Panc1 (cell line): ENCODE measurements around the gene ADCYAP1R1. TPM values are rescaled to one million over a fixed set of nuclear protein-coding genes. Genes with fewer than 3 reads are reported as not detected.

Experiments used
- ATAC-seq: fragments of 200-7000 bp; cut with Tn5 transposase; 2 replicates; pipeline ENCODE4 v1.9.1; 2020; ENCODE audit warnings: mild to moderate bottlenecking, moderate library complexity
- Bru-seq: library from RNA; stranded (reverse); fragments of 400-500 nt; gene quantifications from one replicate; lab custom pipeline; 2021; lab: Mats Ljungman, UMichigan
- BruChase-seq, 2 experiments: library from RNA; stranded (reverse); fragments of 400-500 nt; gene quantifications; one replicate each; lab custom pipeline; 2021; lab: Mats Ljungman, UMichigan
- BruUV-seq: library from RNA; stranded (reverse); fragments of 400-500 nt; replicated peaks from 2 replicates; lab custom pipeline; 2021; lab: Mats Ljungman, UMichigan
- CTCF ChIA-PET: fragments of 300-600 bp; sonication (Branson Sonifier 250); formaldehyde crosslinking; loops from one replicate; lab custom pipeline; 2022; ENCODE audit warnings: antibody characterized with exemption; lab: Charles Lee
- POLR2A ChIA-PET: fragments of 300-600 bp; sonication (Branson Sonifier 250); formaldehyde crosslinking; loops from one replicate; lab custom pipeline; 2022; ENCODE audit warnings: antibody characterized with exemption; lab: Charles Lee
- DNase-seq: peaks from one replicate; pipeline ENCODE4 v3.0.0-alpha.2; 2010; ENCODE audit warnings: low read depth, low spot score
- H3K27ac ChIP-seq: 2 replicates; pipeline ENCODE4 v1.5.1; 2011; ENCODE audit warnings: mild to moderate bottlenecking, low read length, inconsistent platforms
- H3K27me3 ChIP-seq: fragments of 200-500 bp; sonication (Bioruptor generic); 2 replicates; pipeline ENCODE4 v1.6.0; 2014; ENCODE audit warnings: low read length, inconsistent platforms; ENCODE audit not compliant: control insufficient read depth, insufficient read depth
- H3K36me3 ChIP-seq: fragments of 200-500 bp; sonication (Bioruptor generic); 2 replicates; pipeline ENCODE4 v1.5.1; 2014; ENCODE audit warnings: inconsistent platforms, mild to moderate bottlenecking, low read length, moderate library complexity; ENCODE audit not compliant: control insufficient read depth, insufficient read depth
- H3K4me1 ChIP-seq: 2 replicates; pipeline ENCODE4 v1.5.1; 2011; ENCODE audit warnings: inconsistent platforms, mild to moderate bottlenecking, low read length, moderate library complexity; ENCODE audit not compliant: control insufficient read depth, insufficient read depth
- H3K4me3 ChIP-seq, 2 experiments: 2 replicates each; pipeline ENCODE4 v1.5.1; 2011 to 2012; ENCODE audit warnings: low read depth in 2 of 2, low read length in 2 of 2, mild to moderate bottlenecking in 2 of 2, inconsistent platforms in 1 of 2, moderate library complexity in 1 of 2
- H3K9me3 ChIP-seq: fragments of 200-500 bp; sonication (Bioruptor generic); 2 replicates; pipeline ENCODE4 v1.5.1; 2014; ENCODE audit warnings: low read depth, mild to moderate bottlenecking, inconsistent platforms, low read length, moderate library complexity; ENCODE audit not compliant: control insufficient read depth, insufficient read depth
- POLR2AphosphoS5 ChIP-seq: IDR thresholded peaks from 2 replicates; pipeline ENCODE4 v1.6.1; 2012; ENCODE audit warnings: mild to moderate bottlenecking, low read depth, low read length, moderate library complexity
- SIN3A ChIP-seq: IDR thresholded peaks from 2 replicates; pipeline ENCODE4 v1.6.1; 2012; ENCODE audit warnings: low read depth, mild to moderate bottlenecking, low read length, moderate library complexity, borderline replicate concordance; ENCODE audit not compliant: insufficient read depth
- TCF7L2 ChIP-seq: IDR thresholded peaks from 2 replicates; pipeline ENCODE4 v1.6.1; 2011; ENCODE audit warnings: mild to moderate bottlenecking, low read depth, low read length, inconsistent platforms
- in situ Hi-C: cut with HindIII; loops from 2 replicates; pipeline ENCODE4 v1.10.0; 2016; ENCODE audit warnings: low sequenced_read_pairs, low pct_unique_long_range_greater_than_20kb
- intact Hi-C: fragments of 100-400 bp; cut with micrococcal nuclease; formaldehyde crosslinking; loops from one replicate; pipeline ENCODE4 v1.10.0; 2022; ENCODE audit not compliant: unreplicated experiment
- long read RNA-seq: library from polyadenylated mRNA; unstranded; transcript quantifications from one replicate; pipeline ENCODE4 v2.0.0, GENCODE V29; 2021; ENCODE audit not compliant: unreplicated experiment
- polyA plus RNA-seq: library from polyadenylated mRNA; unstranded; fragments of >200 nt; gene quantifications from one replicate; pipeline ENCODE4 v1.2.1, GENCODE V29; 2012; ENCODE audit warnings: missing spikeins; ENCODE audit not compliant: insufficient read length
- total RNA-seq: library from RNA; stranded (reverse); gene quantifications from one replicate; pipeline ENCODE4 v1.2.1, GENCODE V29; 2021; ENCODE audit not compliant: unreplicated experiment
- TF ChIP-seq, protein P1 (sequence below), 2 experiments: IDR thresholded peaks; 2 replicates each; pipeline ENCODE4 v1.6.1; 2011 to 2012; ENCODE audit warnings: low read depth in 2 of 2, control low read depth in 1 of 2, low read length in 1 of 2, mild to moderate bottlenecking in 1 of 2, moderate library complexity in 1 of 2; ENCODE audit not compliant: insufficient read depth in 1 of 2
- TF ChIP-seq, protein P2 (sequence below): fragments of 450-650 bp; IDR thresholded peaks from 2 replicates; pipeline ENCODE4 v1.5.1; 2017; ENCODE audit warnings: mild to moderate bottlenecking

Gene ADCYAP1R1
- total RNA-seq (not detected), Bru-seq, nascent RNA (not detected), BruChase-seq, experiment 1, labeled RNA remaining after a 2-hour chase (not detected), BruChase-seq, experiment 2, labeled RNA remaining after a 6-hour chase (not detected)
- polyA plus RNA-seq: not detected
- long read RNA-seq: 0 reads

DNA sequence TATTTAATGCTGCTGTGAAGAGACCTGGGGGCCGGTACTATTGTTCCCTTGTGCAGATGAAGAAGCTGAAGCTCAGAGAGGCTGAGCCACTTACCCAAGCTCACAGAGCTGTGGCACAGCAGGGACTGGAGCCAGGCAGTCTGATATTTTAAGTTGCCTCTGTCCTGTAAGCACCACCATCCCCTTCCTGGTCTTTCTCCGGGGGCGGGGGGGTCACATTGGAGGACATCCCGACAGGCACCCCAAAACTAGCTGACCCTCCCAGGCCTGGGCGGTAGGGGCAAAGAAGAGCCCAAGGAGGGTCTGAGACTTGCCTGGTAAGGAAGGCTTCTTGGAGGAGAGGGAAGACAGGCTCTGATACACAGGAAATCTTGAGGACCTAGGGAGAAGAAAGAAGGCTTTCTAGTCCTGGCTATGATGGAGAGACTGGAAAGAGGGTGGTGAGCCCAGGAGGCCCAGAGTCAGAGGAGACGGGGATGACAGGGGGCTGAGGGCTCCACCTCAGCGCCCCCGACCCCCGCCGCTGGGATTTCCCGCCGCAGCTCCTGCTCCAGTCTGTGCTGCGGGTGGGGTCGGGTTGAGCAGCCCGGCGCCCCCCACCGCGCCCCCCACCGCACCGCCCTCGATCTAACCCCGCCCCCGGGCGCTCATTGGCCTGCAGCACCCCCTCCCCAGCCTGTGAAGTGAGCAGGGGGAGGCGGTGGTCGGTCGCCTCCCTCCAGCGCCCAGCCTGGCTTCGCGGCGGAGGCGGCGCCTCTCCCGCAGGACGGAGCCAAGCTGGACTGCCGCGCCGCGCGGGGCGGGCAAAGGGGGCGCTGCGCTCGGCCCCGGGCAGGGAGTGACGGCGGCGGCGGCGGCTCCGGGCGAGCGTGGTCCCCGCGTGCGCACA, at the start of gene ADCYAP1R1:
Gene ADCYAP1R1 (plus strand): TSS at position 711 of the 889 bp plus-strand sequence. CDS start 10,957 bp downstream, outside the sequence.
- TF ChIP-seq, protein P1, sequence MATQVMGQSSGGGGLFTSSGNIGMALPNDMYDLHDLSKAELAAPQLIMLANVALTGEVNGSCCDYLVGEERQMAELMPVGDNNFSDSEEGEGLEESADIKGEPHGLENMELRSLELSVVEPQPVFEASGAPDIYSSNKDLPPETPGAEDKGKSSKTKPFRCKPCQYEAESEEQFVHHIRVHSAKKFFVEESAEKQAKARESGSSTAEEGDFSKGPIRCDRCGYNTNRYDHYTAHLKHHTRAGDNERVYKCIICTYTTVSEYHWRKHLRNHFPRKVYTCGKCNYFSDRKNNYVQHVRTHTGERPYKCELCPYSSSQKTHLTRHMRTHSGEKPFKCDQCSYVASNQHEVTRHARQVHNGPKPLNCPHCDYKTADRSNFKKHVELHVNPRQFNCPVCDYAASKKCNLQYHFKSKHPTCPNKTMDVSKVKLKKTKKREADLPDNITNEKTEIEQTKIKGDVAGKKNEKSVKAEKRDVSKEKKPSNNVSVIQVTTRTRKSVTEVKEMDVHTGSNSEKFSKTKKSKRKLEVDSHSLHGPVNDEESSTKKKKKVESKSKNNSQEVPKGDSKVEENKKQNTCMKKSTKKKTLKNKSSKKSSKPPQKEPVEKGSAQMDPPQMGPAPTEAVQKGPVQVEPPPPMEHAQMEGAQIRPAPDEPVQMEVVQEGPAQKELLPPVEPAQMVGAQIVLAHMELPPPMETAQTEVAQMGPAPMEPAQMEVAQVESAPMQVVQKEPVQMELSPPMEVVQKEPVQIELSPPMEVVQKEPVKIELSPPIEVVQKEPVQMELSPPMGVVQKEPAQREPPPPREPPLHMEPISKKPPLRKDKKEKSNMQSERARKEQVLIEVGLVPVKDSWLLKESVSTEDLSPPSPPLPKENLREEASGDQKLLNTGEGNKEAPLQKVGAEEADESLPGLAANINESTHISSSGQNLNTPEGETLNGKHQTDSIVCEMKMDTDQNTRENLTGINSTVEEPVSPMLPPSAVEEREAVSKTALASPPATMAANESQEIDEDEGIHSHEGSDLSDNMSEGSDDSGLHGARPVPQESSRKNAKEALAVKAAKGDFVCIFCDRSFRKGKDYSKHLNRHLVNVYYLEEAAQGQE (IDR thresholded peaks at IDR 0.05; ENCODE audit: insufficient read depth in 1 of 2, low read depth in 2 of 2, low read length in 1 of 2): no peak
- TF ChIP-seq SIN3A (no peak), POLR2AphosphoS5 (no peak), TCF7L2 (no peak)
- TF ChIP-seq, protein P2, sequence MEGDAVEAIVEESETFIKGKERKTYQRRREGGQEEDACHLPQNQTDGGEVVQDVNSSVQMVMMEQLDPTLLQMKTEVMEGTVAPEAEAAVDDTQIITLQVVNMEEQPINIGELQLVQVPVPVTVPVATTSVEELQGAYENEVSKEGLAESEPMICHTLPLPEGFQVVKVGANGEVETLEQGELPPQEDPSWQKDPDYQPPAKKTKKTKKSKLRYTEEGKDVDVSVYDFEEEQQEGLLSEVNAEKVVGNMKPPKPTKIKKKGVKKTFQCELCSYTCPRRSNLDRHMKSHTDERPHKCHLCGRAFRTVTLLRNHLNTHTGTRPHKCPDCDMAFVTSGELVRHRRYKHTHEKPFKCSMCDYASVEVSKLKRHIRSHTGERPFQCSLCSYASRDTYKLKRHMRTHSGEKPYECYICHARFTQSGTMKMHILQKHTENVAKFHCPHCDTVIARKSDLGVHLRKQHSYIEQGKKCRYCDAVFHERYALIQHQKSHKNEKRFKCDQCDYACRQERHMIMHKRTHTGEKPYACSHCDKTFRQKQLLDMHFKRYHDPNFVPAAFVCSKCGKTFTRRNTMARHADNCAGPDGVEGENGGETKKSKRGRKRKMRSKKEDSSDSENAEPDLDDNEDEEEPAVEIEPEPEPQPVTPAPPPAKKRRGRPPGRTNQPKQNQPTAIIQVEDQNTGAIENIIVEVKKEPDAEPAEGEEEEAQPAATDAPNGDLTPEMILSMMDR: no peak; the same call in 1 of the 2 replicates
- ATAC-seq: peak; percentile 68
- POLR2A ChIA-PET: no interaction called here
- Histone ChIP-seq H3K4me1 (no peaks in the 10 kb centered on the region), H3K4me3 (peak within 1 kb of the TSS in 1 of 2 experiments; percentile 4; a peak in 1 of 4 replicates), H3K36me3 (no peaks in the 10 kb centered on the region; the same call in 1 of the 2 replicates), H3K27me3 (peaks cover 30% of the 10 kb centered on the region), H3K27ac (no peak within 1 kb of the TSS), H3K9me3 (no peaks in the 10 kb centered on the region)
- intact Hi-C loops (no loop called here), in situ Hi-C loops (no loop called here)
- DNase-seq: no peak
- no TSS peak for BruUV-seq
- CTCF ChIA-PET: no interaction called here

DNA sequence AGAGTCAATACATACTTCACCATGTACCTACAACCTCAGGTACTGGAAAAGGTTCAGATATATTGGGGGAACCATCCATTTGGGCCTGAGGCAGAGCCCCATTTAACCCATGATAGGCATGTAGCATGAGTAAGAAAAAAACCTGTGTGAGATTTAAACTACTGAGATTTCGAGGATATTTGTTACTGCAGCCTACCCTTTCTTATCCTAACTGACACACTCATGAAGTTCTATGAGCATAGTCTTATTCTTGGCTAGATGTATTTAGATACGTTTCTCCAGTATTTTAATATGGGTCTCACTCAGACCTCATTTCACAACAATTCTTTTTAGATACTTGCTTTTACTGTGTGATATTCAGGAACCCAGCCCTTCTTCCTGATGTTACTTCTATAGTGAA, 49.0 kb upstream of the ADCYAP1R1 start:
- TF ChIP-seq, protein P2: no peak
- TF ChIP-seq TCF7L2: no peak
- TF ChIP-seq, protein P1 (IDR thresholded peaks at IDR 0.05; ENCODE audit: insufficient read depth in 1 of 2, low read depth in 2 of 2, low read length in 1 of 2): no peak
- no peak for TF ChIP-seq SIN3A
- no peak for TF ChIP-seq POLR2AphosphoS5
- no peaks in the 10 kb centered on the region for H3K4me1 ChIP-seq
- H3K36me3 ChIP-seq: no peaks in the 10 kb centered on the region
- POLR2A ChIA-PET: no interaction called here
- CTCF ChIA-PET: no interaction called here
- intact Hi-C loops: no loop called here
- no peak overlapping the region for H3K4me3 ChIP-seq
- in situ Hi-C loops: no loop called here
- H3K27ac ChIP-seq: no peak overlapping the region
- BruUV-seq: no TSS peak
- DNase-seq (no peak), ATAC-seq (no peak)
- peaks cover 18% of the 10 kb centered on the region for H3K27me3 ChIP-seq
- no peaks in the 10 kb centered on the region for H3K9me3 ChIP-seq
